Parathyroid adenoma (tissue), 2 donors: ENCODE results near the gene NISCH.

ENCODE experiments used
- H2AFZ ChIP-seq: fragments of 300-600 bp; sonication (generic); one replicate; pipeline ENCODE4 v1.7.0; 2017; ENCODE audit warnings: antibody characterized with exemption, mild to moderate bottlenecking
- H3K27ac ChIP-seq: fragments of 300-600 bp; sonication (generic); one replicate; pipeline ENCODE4 v1.7.0; 2017
- H3K27me3 ChIP-seq: fragments of 300-600 bp; sonication (generic); one replicate; pipeline ENCODE4 v1.7.0; 2017; ENCODE audit warnings: low read length; ENCODE audit not compliant: control insufficient read depth, insufficient read depth
- H3K36me3 ChIP-seq: fragments of 300-600 bp; sonication (generic); one replicate; pipeline ENCODE4 v1.7.0; 2017; ENCODE audit warnings: low read length; ENCODE audit not compliant: control insufficient read depth, insufficient read depth
- H3K4me1 ChIP-seq: fragments of 300-600 bp; sonication (generic); one replicate; pipeline ENCODE4 v1.7.0; 2017; ENCODE audit warnings: control low read depth
- H3K4me2 ChIP-seq: fragments of 300-600 bp; sonication (generic); one replicate; pipeline ENCODE4 v1.7.0; 2017; ENCODE audit warnings: low read length
- H3K4me3 ChIP-seq: fragments of 300-600 bp; sonication (generic); one replicate; pipeline ENCODE4 v1.7.0; 2017; ENCODE audit warnings: low read depth, low read length
- H3K79me2 ChIP-seq: fragments of 300-600 bp; sonication (generic); one replicate; pipeline ENCODE4 v1.7.0; 2017; ENCODE audit warnings: control low read depth
- H3K9ac ChIP-seq: fragments of 300-600 bp; sonication (generic); one replicate; pipeline ENCODE4 v1.7.0; 2017; ENCODE audit warnings: mild to moderate bottlenecking
- H3K9me3 ChIP-seq: fragments of 300-600 bp; sonication (generic); one replicate; pipeline ENCODE4 v1.7.0; 2017; ENCODE audit warnings: low read length; ENCODE audit not compliant: control insufficient read depth
- CTCF ChIP-seq: fragments of 300-600 bp; sonication (generic); IDR thresholded peaks from one replicate; pipeline ENCODE4 v1.7.0; 2017; ENCODE audit warnings: antibody characterized with exemption, mild to moderate bottlenecking
- donor health status: primary hyperparathyroidism.

The NISCH gene

GRCh38 chr3:52437326-52438103 is 17.9 kb upstream of the NISCH start:
- peaks cover 4% of the 10 kb centered on the region for H3K4me1 ChIP-seq
- no peak overlapping the region for H3K27ac ChIP-seq

GRCh38 chr3:52438104-52438376 is 17.4 kb upstream of the NISCH start:
- Histone ChIP-seq H3K4me2 (no peak overlapping the region), H3K4me3 (no peak overlapping the region), H3K4me1 (peaks cover 4% of the 10 kb centered on the region)

More at GRCh38 chr3:52437326-52438103, 17.9 kb upstream of the NISCH start:
- no peak for TF ChIP-seq CTCF
- Histone ChIP-seq H3K36me3 (no peaks in the 10 kb centered on the region), H3K27me3 (no peaks in the 10 kb centered on the region), H2AFZ (no peak overlapping the region), H3K9ac (no peak overlapping the region), H3K79me2 (no peaks in the 10 kb centered on the region), H3K9me3 (no peaks in the 10 kb centered on the region), H3K4me2 (no peak overlapping the region), H3K4me3 (no peak overlapping the region)

GRCh38 chr3:52438579-52439425 is 16.6 kb upstream of the NISCH start:
- Histone ChIP-seq H3K27ac (no peak overlapping the region), H3K9ac (no peak overlapping the region), H3K79me2 (no peaks in the 10 kb centered on the region), H3K4me2 (no peak overlapping the region), H2AFZ (no peak overlapping the region), H3K36me3 (no peaks in the 10 kb centered on the region), H3K27me3 (no peaks in the 10 kb centered on the region), H3K9me3 (no peaks in the 10 kb centered on the region), H3K4me1 (peaks cover 4% of the 10 kb centered on the region), H3K4me3 (no peak overlapping the region)
- no peak for TF ChIP-seq CTCF

More at GRCh38 chr3:52438104-52438376, 17.4 kb upstream of the NISCH start:
- Histone ChIP-seq H2AFZ (no peak overlapping the region), H3K79me2 (no peaks in the 10 kb centered on the region), H3K9ac (no peak overlapping the region), H3K36me3 (no peaks in the 10 kb centered on the region), H3K9me3 (no peaks in the 10 kb centered on the region), H3K27ac (no peak overlapping the region), H3K27me3 (no peaks in the 10 kb centered on the region)
- no peak for TF ChIP-seq CTCF

- Histone ChIP-seq H3K27ac (no peak overlapping the region), H3K9ac (no peak overlapping the region), H3K4me2 (no peak overlapping the region), H3K9me3 (no peaks in the 10 kb centered on the region), H2AFZ (no peak overlapping the region), H3K79me2 (no peaks in the 10 kb centered on the region), H3K36me3 (no peaks in the 10 kb centered on the region), H3K4me1 (peaks cover 4% of the 10 kb centered on the region), H3K4me3 (no peak overlapping the region), H3K27me3 (no peaks in the 10 kb centered on the region)
- TF ChIP-seq CTCF = no peak
These were observed 15.8 kb upstream of the NISCH start for GRCh38 chr3:52439426-52440248.
